Upper lobe of left lung (tissue), 4 donors: Measurements from ENCODE around the gene CEP85L.

Experiments used
- POLR2A ChIP-seq, 4 donors: fragments of 450-650 bp; IDR thresholded peaks; one replicate each; pipeline ENCODE4 v1.5.1; 2016 to 2017; ENCODE audit warnings: antibody characterized with exemption in 4 of 4, mild to moderate bottlenecking in 2 of 4
- POLR2AphosphoS5 ChIP-seq, 2 donors: sonication (generic); formaldehyde crosslinking; IDR thresholded peaks; one replicate each; pipeline ENCODE4 v1.5.1; 2017; ENCODE audit warnings: antibody characterized with exemption in 2 of 2
- TF ChIP-seq, protein P1 (sequence below), 6 experiments: fragments of 450-650 bp in 4 of 6; fragments of 200-600 bp in 2 of 6; sonication (generic) in 2 of 6; IDR thresholded peaks; one replicate each; pipeline ENCODE4 v1.5.1; 2016 to 2019; ENCODE audit warnings: antibody characterized with exemption in 6 of 6

DNA sequence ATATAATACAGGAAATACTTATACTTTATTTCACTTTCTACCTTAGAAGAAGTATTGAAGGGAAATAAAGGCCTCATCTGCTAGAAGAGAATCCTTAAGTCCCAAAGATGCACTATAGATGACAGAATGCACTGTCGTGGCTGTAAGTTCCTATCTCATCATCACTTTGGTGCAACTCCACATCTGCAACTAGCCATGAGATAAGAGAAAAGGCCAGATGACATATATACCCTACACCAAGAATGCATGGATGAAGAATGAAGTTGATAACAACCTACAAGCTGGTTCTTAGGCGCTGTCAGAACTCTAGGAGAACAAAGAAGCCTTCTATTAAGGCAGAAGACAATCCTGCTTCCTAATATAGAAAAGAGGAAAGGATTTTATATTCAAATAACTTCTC, 114.9 kb downstream of the CEP85L start:
- TF ChIP-seq, protein P1, sequence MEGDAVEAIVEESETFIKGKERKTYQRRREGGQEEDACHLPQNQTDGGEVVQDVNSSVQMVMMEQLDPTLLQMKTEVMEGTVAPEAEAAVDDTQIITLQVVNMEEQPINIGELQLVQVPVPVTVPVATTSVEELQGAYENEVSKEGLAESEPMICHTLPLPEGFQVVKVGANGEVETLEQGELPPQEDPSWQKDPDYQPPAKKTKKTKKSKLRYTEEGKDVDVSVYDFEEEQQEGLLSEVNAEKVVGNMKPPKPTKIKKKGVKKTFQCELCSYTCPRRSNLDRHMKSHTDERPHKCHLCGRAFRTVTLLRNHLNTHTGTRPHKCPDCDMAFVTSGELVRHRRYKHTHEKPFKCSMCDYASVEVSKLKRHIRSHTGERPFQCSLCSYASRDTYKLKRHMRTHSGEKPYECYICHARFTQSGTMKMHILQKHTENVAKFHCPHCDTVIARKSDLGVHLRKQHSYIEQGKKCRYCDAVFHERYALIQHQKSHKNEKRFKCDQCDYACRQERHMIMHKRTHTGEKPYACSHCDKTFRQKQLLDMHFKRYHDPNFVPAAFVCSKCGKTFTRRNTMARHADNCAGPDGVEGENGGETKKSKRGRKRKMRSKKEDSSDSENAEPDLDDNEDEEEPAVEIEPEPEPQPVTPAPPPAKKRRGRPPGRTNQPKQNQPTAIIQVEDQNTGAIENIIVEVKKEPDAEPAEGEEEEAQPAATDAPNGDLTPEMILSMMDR (IDR thresholded peaks at IDR 0.05) = no peak
- TF ChIP-seq POLR2A (IDR thresholded peaks at IDR 0.05) = no peak
- no peak for TF ChIP-seq POLR2AphosphoS5 (IDR thresholded peaks at IDR 0.05)
